HEK293 (cell line): ENCODE data around the gene STYX.

Experiments used
- CTCF ChIA-PET: fragments of 350-600 bp; formaldehyde crosslinking; extraction: SDS; loops from one replicate; lab custom pipeline; 2021; ENCODE audit warnings: antibody characterized with exemption; lab: Yijun Ruan, JAX
- POLR2A ChIA-PET: fragments of 300-600 bp; formaldehyde crosslinking; extraction: SDS; loops from one replicate; lab custom pipeline; 2020; ENCODE audit warnings: antibody characterized with exemption, inconsistent platforms; lab: Yijun Ruan, JAX
- H3K27ac ChIP-seq: fragments of 200-500 bp; sonication (Bioruptor generic); 2 replicates; pipeline ENCODE4 v1.5.1; 2014; ENCODE audit warnings: low read depth, low read length, control low read depth, inconsistent platforms; ENCODE audit errors: extremely low read depth
- H3K36me3 ChIP-seq, 2 experiments: fragments of 200-500 bp in 1 of 2; sonication (Bioruptor generic) in 1 of 2; 1 replicate in 1 of 2; 2 replicates in 1 of 2; pipeline ENCODE4 v1.5.1; 2014 to 2017; ENCODE audit warnings: inconsistent platforms in 2 of 2, low read length in 2 of 2; ENCODE audit not compliant: control insufficient read depth in 2 of 2, insufficient read depth in 1 of 2
- H3K4me1 ChIP-seq: fragments of 200-500 bp; sonication (Bioruptor generic); 2 replicates; pipeline ENCODE4 v1.5.1; 2014; ENCODE audit warnings: mild to moderate bottlenecking, low read length, inconsistent platforms; ENCODE audit not compliant: control insufficient read depth, insufficient read depth
- H3K4me3 ChIP-seq: 2 replicates; pipeline ENCODE4 v1.5.1; 2011; ENCODE audit warnings: low read depth, mild to moderate bottlenecking, control low read depth, low read length, moderate library complexity
- H3K9me3 ChIP-seq: fragments of 200-500 bp; sonication (Bioruptor generic); 2 replicates; pipeline ENCODE4 v1.5.1; 2014; ENCODE audit warnings: low read depth, low read length, inconsistent platforms; ENCODE audit not compliant: control insufficient read depth, insufficient read depth
- BCL11B ChIP-seq: fragments of 450-650 bp; formaldehyde crosslinking; IDR thresholded peaks from 2 replicates; pipeline ENCODE4 v1.5.1; 2016; ENCODE audit warnings: low read depth, missing biosample characterization, missing genetic modification characterization
- FEZF1 ChIP-seq: fragments of 450-650 bp; formaldehyde crosslinking; IDR thresholded peaks from 2 replicates; pipeline ENCODE4 v1.5.1; 2016; ENCODE audit warnings: missing biosample characterization, missing genetic modification characterization
- KLF10 ChIP-seq: fragments of 450-650 bp; IDR thresholded peaks from 2 replicates; pipeline ENCODE4 v1.5.1; 2018; ENCODE audit warnings: missing biosample characterization, mild to moderate bottlenecking, missing genetic modification characterization
- MYNN ChIP-seq: fragments of 450-650 bp; formaldehyde crosslinking; IDR thresholded peaks from 2 replicates; pipeline ENCODE4 v1.5.1; 2016; ENCODE audit warnings: missing biosample characterization, missing genetic modification characterization, borderline replicate concordance
- OVOL3 ChIP-seq: fragments of 450-650 bp; formaldehyde crosslinking; IDR thresholded peaks from 2 replicates; pipeline ENCODE4 v1.5.1; 2016; ENCODE audit warnings: missing biosample characterization, missing genetic modification characterization
- PRDM10 ChIP-seq: fragments of 450-650 bp; formaldehyde crosslinking; IDR thresholded peaks from 2 replicates; pipeline ENCODE4 v1.5.1; 2016; ENCODE audit warnings: missing biosample characterization, missing genetic modification characterization
- RBAK ChIP-seq: fragments of 450-650 bp; formaldehyde crosslinking; IDR thresholded peaks from 2 replicates; pipeline ENCODE4 v1.5.1; 2016; ENCODE audit warnings: missing biosample characterization, missing genetic modification characterization
- SCRT2 ChIP-seq: fragments of 450-650 bp; formaldehyde crosslinking; IDR thresholded peaks from 2 replicates; pipeline ENCODE4 v1.5.1; 2016; ENCODE audit warnings: missing biosample characterization, missing genetic modification characterization
- TCF7L2 ChIP-seq: IDR thresholded peaks from 2 replicates; pipeline ENCODE4 v1.6.1; 2011; ENCODE audit warnings: low read depth, mild to moderate bottlenecking, inconsistent platforms, low read length, moderate library complexity, borderline replicate concordance
- WT1 ChIP-seq: fragments of 450-650 bp; formaldehyde crosslinking; IDR thresholded peaks from 2 replicates; pipeline ENCODE4 v1.5.1; 2016; ENCODE audit warnings: missing biosample characterization, missing genetic modification characterization
- YY1 ChIP-seq: fragments of 450-650 bp; formaldehyde crosslinking; IDR thresholded peaks from 2 replicates; pipeline ENCODE4 v1.5.1; 2018; ENCODE audit warnings: missing biosample characterization, missing genetic modification characterization
- ZFHX2 ChIP-seq: fragments of 450-650 bp; formaldehyde crosslinking; conservative IDR thresholded peaks from 2 replicates; pipeline ENCODE4 v1.5.1; 2016; ENCODE audit warnings: missing biosample characterization, missing genetic modification characterization
- ZNF175 ChIP-seq: fragments of 450-650 bp; formaldehyde crosslinking; IDR thresholded peaks from 2 replicates; pipeline ENCODE4 v1.5.1; 2016; ENCODE audit warnings: missing biosample characterization, missing genetic modification characterization
- ZNF239 ChIP-seq: fragments of 450-650 bp; formaldehyde crosslinking; IDR thresholded peaks from 2 replicates; pipeline ENCODE4 v1.5.1; 2016; ENCODE audit warnings: missing biosample characterization, missing genetic modification characterization
- ZNF248 ChIP-seq: fragments of 450-650 bp; formaldehyde crosslinking; IDR thresholded peaks from 2 replicates; pipeline ENCODE4 v1.5.1; 2017; ENCODE audit warnings: missing biosample characterization, missing genetic modification characterization
- ZNF324 ChIP-seq: fragments of 450-650 bp; formaldehyde crosslinking; IDR thresholded peaks from 2 replicates; pipeline ENCODE4 v1.5.1; 2016; ENCODE audit warnings: missing biosample characterization, missing genetic modification characterization
- ZNF362 ChIP-seq: fragments of 450-650 bp; formaldehyde crosslinking; IDR thresholded peaks from 2 replicates; pipeline ENCODE4 v1.5.1; 2016; ENCODE audit warnings: missing biosample characterization, missing genetic modification characterization
- ZNF423 ChIP-seq: fragments of 450-650 bp; formaldehyde crosslinking; IDR thresholded peaks from 2 replicates; pipeline ENCODE4 v1.5.1; 2016; ENCODE audit warnings: missing biosample characterization, missing genetic modification characterization
- ZNF488 ChIP-seq: fragments of 450-650 bp; formaldehyde crosslinking; IDR thresholded peaks from 2 replicates; pipeline ENCODE4 v1.5.1; 2016; ENCODE audit warnings: missing biosample characterization, missing genetic modification characterization
- ZNF623 ChIP-seq: fragments of 450-650 bp; formaldehyde crosslinking; IDR thresholded peaks from 2 replicates; pipeline ENCODE4 v1.5.1; 2016; ENCODE audit warnings: missing biosample characterization, missing genetic modification characterization
- ZNF629 ChIP-seq: fragments of 450-650 bp; formaldehyde crosslinking; IDR thresholded peaks from 2 replicates; pipeline ENCODE4 v1.5.1; 2017; ENCODE audit warnings: missing biosample characterization, missing genetic modification characterization
- ZNF664 ChIP-seq: fragments of 450-650 bp; formaldehyde crosslinking; IDR thresholded peaks from 2 replicates; pipeline ENCODE4 v1.5.1; 2016; ENCODE audit warnings: missing biosample characterization, missing genetic modification characterization
- TF ChIP-seq, protein P1 (sequence below): fragments of 450-650 bp; formaldehyde crosslinking; IDR thresholded peaks from 2 replicates; pipeline ENCODE4 v1.5.1; 2017; ENCODE audit warnings: missing biosample characterization, missing genetic modification characterization
- TF ChIP-seq, protein P2 (sequence below): fragments of 450-650 bp; formaldehyde crosslinking; IDR thresholded peaks from 2 replicates; pipeline ENCODE4; 2016; ENCODE audit warnings: missing biosample characterization, missing genetic modification characterization
- TF ChIP-seq, protein P3 (sequence below): fragments of 450-650 bp; formaldehyde crosslinking; IDR thresholded peaks from 2 replicates; pipeline ENCODE4 v1.5.1; 2016; ENCODE audit warnings: missing biosample characterization, missing genetic modification characterization, low read depth
- TF ChIP-seq, protein P4 (sequence below): fragments of 450-650 bp; formaldehyde crosslinking; IDR thresholded peaks from 2 replicates; pipeline ENCODE4 v1.5.1; 2016; ENCODE audit warnings: missing biosample characterization, missing genetic modification characterization

STYX gene

GRCh38 chr14:52767058-52767833 is 37.3 kb downstream of the STYX start (continued):
- TF ChIP-seq PRDM10 (tag by site-specific recombination) (peak; percentile 40; the same call in 1 of the 2 replicates), BCL11B (tag by site-specific recombination) (no peak), WT1 (tag by site-specific recombination) (no peak), SCRT2 (tag by site-specific recombination) (no peak), ZNF488 (no peak), ZNF629 (tag by site-specific recombination) (peak; percentile 40; the same call in 1 of the 2 replicates), ZNF324 (tag by site-specific recombination) (no peak), RBAK (no peak), YY1 (tag by site-specific recombination) (no peak), ZNF248 (tag by site-specific recombination) (no peak), TCF7L2 (no peak)
- TF ChIP-seq, protein P1, sequence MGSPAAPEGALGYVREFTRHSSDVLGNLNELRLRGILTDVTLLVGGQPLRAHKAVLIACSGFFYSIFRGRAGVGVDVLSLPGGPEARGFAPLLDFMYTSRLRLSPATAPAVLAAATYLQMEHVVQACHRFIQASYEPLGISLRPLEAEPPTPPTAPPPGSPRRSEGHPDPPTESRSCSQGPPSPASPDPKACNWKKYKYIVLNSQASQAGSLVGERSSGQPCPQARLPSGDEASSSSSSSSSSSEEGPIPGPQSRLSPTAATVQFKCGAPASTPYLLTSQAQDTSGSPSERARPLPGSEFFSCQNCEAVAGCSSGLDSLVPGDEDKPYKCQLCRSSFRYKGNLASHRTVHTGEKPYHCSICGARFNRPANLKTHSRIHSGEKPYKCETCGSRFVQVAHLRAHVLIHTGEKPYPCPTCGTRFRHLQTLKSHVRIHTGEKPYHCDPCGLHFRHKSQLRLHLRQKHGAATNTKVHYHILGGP (tag by site-specific recombination): peak; percentile 51; the same call in 1 of the 2 replicates
- TF ChIP-seq, protein P2, sequence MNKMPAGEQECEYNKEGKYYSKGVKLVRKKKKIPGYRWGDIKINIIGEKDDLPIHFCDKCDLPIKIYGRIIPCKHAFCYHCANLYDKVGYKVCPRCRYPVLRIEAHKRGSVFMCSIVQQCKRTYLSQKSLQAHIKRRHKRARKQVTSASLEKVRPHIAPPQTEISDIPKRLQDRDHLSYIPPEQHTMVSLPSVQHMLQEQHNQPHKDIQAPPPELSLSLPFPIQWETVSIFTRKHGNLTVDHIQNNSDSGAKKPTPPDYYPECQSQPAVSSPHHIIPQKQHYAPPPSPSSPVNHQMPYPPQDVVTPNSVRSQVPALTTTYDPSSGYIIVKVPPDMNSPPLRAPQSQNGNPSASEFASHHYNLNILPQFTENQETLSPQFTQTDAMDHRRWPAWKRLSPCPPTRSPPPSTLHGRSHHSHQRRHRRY (tag by site-specific recombination): no peak
- TF ChIP-seq, protein P3, sequence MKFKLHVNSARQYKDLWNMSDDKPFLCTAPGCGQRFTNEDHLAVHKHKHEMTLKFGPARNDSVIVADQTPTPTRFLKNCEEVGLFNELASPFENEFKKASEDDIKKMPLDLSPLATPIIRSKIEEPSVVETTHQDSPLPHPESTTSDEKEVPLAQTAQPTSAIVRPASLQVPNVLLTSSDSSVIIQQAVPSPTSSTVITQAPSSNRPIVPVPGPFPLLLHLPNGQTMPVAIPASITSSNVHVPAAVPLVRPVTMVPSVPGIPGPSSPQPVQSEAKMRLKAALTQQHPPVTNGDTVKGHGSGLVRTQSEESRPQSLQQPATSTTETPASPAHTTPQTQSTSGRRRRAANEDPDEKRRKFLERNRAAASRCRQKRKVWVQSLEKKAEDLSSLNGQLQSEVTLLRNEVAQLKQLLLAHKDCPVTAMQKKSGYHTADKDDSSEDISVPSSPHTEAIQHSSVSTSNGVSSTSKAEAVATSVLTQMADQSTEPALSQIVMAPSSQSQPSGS (tag by site-specific recombination): peak; percentile 36; the same call in 1 of the 2 replicates
- TF ChIP-seq, protein P4, sequence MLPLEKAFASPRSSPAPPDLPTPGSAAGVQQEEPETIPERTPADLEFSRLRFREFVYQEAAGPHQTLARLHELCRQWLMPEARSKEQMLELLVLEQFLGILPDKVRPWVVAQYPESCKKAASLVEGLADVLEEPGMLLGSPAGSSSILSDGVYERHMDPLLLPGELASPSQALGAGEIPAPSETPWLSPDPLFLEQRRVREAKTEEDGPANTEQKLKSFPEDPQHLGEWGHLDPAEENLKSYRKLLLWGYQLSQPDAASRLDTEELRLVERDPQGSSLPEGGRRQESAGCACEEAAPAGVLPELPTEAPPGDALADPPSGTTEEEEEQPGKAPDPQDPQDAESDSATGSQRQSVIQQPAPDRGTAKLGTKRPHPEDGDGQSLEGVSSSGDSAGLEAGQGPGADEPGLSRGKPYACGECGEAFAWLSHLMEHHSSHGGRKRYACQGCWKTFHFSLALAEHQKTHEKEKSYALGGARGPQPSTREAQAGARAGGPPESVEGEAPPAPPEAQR (tag by site-specific recombination): no peak
- TF ChIP-seq, all 188 proteins: peak for 4

DNA sequence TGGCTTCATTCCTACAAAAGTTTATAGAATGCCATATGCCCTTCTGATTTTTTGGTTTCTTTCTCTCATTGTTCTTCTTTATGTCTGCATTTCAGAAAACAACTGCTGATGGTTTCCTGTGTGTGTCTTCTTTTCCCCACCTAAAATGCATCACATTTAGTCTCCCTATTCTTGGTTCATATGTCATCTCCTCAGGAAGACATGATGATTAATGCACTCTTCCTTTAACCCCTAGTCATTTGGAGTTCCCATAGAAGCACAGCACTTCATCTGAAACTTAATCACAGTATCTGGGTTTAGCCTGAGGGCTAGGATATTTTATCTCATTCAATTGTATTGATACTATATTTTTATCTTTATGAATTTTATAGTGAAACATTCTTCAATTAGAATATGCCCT is 39.9 kb downstream of the STYX start:
- ChIA-PET POLR2A (no interaction called here), CTCF (interaction anchor here (1.0 kb wide), 1 partner anchor 46 kb away, joined by 3 read pairs; no protein-coding TSS in a partner anchor)
- H3K27ac ChIP-seq: no peak overlapping the region
- TF ChIP-seq ZFHX2 (tag by site-specific recombination): no peak
- TF ChIP-seq ZNF623 (tag by site-specific recombination): no peak
- no peak for TF ChIP-seq ZNF423 (tag by site-specific recombination)
- TF ChIP-seq KLF10 (tag by site-specific recombination): no peak
- TF ChIP-seq OVOL3: no peak
- TF ChIP-seq MYNN: no peak
- TF ChIP-seq ZNF175 (tag by site-specific recombination): no peak
- TF ChIP-seq ZNF362 (tag by site-specific recombination): no peak
- no peak for TF ChIP-seq FEZF1 (tag by site-specific recombination)
- TF ChIP-seq ZNF239 (tag by site-specific recombination): no peak
- TF ChIP-seq ZNF664 (tag by site-specific recombination): no peak

More for the DNA sequence above, 39.9 kb downstream of the STYX start:
- Histone ChIP-seq H3K4me3 (no peak overlapping the region), H3K4me1 (no peaks in the 10 kb centered on the region), H3K36me3 (peaks cover 32 to 38% of the 10 kb centered on the region in 2 experiments), H3K9me3 (no peaks in the 10 kb centered on the region)
